ENCODE results near the gene RAB5A.

The RAB5A gene

GRCh38 chr3:19931767-19932188 lies 15.1 kb upstream of the RAB5A start:
- no peaks in the 10 kb centered on the region for H3K4me1 Mint-ChIP-seq
- no peaks in the 10 kb centered on the region for H3K27me3 Mint-ChIP-seq (ENCODE audit: low read depth)
- no peaks in the 10 kb centered on the region for H3K9me3 Mint-ChIP-seq
- H3K27ac Mint-ChIP-seq, result no peak overlapping the region
- H3K4me3 Mint-ChIP-seq, result no peak overlapping the region
- TF ChIP-seq, protein P1, sequence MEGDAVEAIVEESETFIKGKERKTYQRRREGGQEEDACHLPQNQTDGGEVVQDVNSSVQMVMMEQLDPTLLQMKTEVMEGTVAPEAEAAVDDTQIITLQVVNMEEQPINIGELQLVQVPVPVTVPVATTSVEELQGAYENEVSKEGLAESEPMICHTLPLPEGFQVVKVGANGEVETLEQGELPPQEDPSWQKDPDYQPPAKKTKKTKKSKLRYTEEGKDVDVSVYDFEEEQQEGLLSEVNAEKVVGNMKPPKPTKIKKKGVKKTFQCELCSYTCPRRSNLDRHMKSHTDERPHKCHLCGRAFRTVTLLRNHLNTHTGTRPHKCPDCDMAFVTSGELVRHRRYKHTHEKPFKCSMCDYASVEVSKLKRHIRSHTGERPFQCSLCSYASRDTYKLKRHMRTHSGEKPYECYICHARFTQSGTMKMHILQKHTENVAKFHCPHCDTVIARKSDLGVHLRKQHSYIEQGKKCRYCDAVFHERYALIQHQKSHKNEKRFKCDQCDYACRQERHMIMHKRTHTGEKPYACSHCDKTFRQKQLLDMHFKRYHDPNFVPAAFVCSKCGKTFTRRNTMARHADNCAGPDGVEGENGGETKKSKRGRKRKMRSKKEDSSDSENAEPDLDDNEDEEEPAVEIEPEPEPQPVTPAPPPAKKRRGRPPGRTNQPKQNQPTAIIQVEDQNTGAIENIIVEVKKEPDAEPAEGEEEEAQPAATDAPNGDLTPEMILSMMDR (IDR thresholded peaks at IDR 0.05; ENCODE audit: unreplicated experiment in 3 of 3), result no peak
- no peaks in the 10 kb centered on the region for H3K36me3 Mint-ChIP-seq (ENCODE audit: low read depth)

GRCh38 chr3:19932422-19932821 lies 14.5 kb upstream of the RAB5A start:
- Mint-ChIP-seq H3K27me3 (ENCODE audit: low read depth) (no peaks in the 10 kb centered on the region), H3K4me1 (no peaks in the 10 kb centered on the region), H3K36me3 (ENCODE audit: low read depth) (no peaks in the 10 kb centered on the region), H3K27ac (no peak overlapping the region), H3K9me3 (no peaks in the 10 kb centered on the region), H3K4me3 (no peak overlapping the region)
- TF ChIP-seq, protein P1 (IDR thresholded peaks at IDR 0.05; ENCODE audit: unreplicated experiment in 3 of 3), result no peak

- Mint-ChIP-seq H3K27ac (no peak within 1 kb of the TSS), H3K36me3 (ENCODE audit: low read depth) (no peaks in the 10 kb centered on the region), H3K9me3 (no peaks in the 10 kb centered on the region), H3K4me1 (no peaks in the 10 kb centered on the region), H3K4me3 (no peak within 1 kb of the TSS), H3K27me3 (ENCODE audit: low read depth) (no peaks in the 10 kb centered on the region)
- TF ChIP-seq, protein P1 (IDR thresholded peaks at IDR 0.05; ENCODE audit: unreplicated experiment in 3 of 3), result no peak
Observed at GRCh38 chr3:19934098-19934566, 12.8 kb upstream of the RAB5A start, which contains the start of gene EFHB. TSS of gene EFHB (minus strand) at chr3:19934217. CDS start at chr3:19934018, 199 bp downstream.

GRCh38 chr3:19937459-19938294 lies 9.2 kb upstream of the RAB5A start:
- Mint-ChIP-seq H3K36me3 (ENCODE audit: low read depth) (peaks cover 3% of the 10 kb centered on the region), H3K27me3 (ENCODE audit: low read depth) (no peaks in the 10 kb centered on the region), H3K4me1 (no peaks in the 10 kb centered on the region), H3K4me3 (no peak overlapping the region), H3K9me3 (peaks cover 4% of the 10 kb centered on the region), H3K27ac (no peak overlapping the region)
- TF ChIP-seq, protein P1 (IDR thresholded peaks at IDR 0.05; ENCODE audit: unreplicated experiment in 3 of 3), result no peak

DNA sequence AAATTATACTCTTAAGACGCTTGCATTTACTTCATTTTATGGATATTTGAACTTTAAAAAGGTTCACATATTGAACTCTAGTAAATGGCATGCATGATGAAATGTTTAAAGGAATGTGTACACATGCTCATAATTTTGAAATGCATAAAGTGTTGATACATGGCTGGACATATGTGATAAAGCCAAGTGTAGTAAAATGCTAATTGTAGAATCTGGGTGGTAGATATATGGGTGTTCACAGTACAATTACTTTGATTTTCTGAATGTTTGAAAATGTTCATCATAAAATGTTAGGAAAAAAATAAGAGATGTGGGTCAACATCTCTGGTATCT lies 8.6 kb upstream of the RAB5A start:
- no peak overlapping the region for H3K27ac Mint-ChIP-seq
- no peaks in the 10 kb centered on the region for H3K27me3 Mint-ChIP-seq (ENCODE audit: low read depth)
- TF ChIP-seq, protein P1 (IDR thresholded peaks at IDR 0.05; ENCODE audit: unreplicated experiment in 3 of 3), result no peak
- H3K9me3 Mint-ChIP-seq, result peaks cover 4% of the 10 kb centered on the region
- no peaks in the 10 kb centered on the region for H3K4me1 Mint-ChIP-seq
- no peak overlapping the region for H3K4me3 Mint-ChIP-seq
- H3K36me3 Mint-ChIP-seq (ENCODE audit: low read depth), result peaks cover 6% of the 10 kb centered on the region

DNA sequence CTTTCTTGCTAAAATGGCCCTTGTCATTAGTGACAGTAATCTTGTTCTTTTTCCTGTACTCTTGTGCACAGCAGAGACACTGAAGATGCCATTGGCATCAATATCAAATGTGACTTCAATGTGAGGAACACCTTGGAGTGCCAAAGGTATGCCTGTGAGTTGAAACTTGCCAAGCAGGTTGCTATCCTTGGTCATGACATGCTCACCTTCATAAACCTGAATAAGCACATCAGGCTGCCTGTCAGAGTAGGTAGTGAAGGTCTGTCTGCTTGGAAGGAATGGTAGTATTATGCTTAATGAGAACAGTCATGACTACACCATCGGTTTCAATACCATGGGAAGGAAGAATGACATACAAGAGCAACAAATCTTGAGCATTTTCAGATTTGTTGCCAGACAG lies 6.3 kb upstream of the RAB5A start:
- H3K9me3 Mint-ChIP-seq, result peaks cover 4% of the 10 kb centered on the region
- no peaks in the 10 kb centered on the region for H3K4me1 Mint-ChIP-seq
- TF ChIP-seq, protein P1 (IDR thresholded peaks at IDR 0.05; ENCODE audit: unreplicated experiment in 3 of 3), result no peak
- H3K36me3 Mint-ChIP-seq (ENCODE audit: low read depth), result peaks cover 6% of the 10 kb centered on the region
- H3K27ac Mint-ChIP-seq, result no peak overlapping the region
- no peaks in the 10 kb centered on the region for H3K27me3 Mint-ChIP-seq (ENCODE audit: low read depth)
- no peak overlapping the region for H3K4me3 Mint-ChIP-seq
